Measurements from ENCODE around the gene CDK16.

DNA sequence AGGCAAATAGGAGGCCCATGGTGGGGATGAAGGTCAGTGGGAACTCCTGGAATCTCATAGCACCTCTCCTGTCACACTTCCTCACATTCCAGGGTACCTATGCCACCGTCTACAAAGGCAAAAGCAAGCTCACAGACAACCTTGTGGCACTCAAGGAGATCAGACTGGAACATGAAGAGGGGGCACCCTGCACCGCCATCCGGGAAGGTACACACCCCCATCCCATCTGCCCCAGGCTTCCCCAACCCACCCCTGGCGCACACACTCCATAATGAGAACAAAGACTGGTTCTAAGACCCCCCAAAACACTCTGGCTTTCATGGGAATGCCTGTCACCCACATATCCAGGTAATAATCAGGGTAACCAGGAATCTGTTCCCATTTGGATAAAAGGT is 6.4 kb downstream of the CDK16 start:
- TF ChIP-seq NFE2L2 (IDR thresholded peaks at IDR 0.05; ENCODE audit: low read depth, low read length) (no peak), POLR2A (IDR thresholded peaks at IDR 0.05; ENCODE audit: low read depth, low read length) (no peak)
